IPS DF 6.9 (cell line): ENCODE data around the gene TIFAB.

Source experiments
- DNase-seq: peaks from one replicate; pipeline ENCODE4 v3.0.0-alpha.2; 2013; ENCODE audit warnings: low read depth, low spot score
- H3K27ac ChIP-seq: one replicate; pipeline ENCODE4 v1.5.1; 2013; ENCODE audit warnings: low read length, control low read depth
- H3K27me3 ChIP-seq: 2 replicates; pipeline ENCODE4 v1.6.1; 2013; ENCODE audit warnings: mild to moderate bottlenecking, low read length; ENCODE audit not compliant: control insufficient read depth, insufficient read depth
- H3K36me3 ChIP-seq: 2 replicates; pipeline ENCODE4 v1.6.1; 2013; ENCODE audit warnings: low read length; ENCODE audit not compliant: control insufficient read depth, insufficient read depth
- H3K4me1 ChIP-seq: 2 replicates; pipeline ENCODE4 v1.6.1; 2013; ENCODE audit warnings: low read length; ENCODE audit not compliant: control insufficient read depth, insufficient read depth
- H3K4me3 ChIP-seq: 2 replicates; pipeline ENCODE4 v1.5.1; 2013; ENCODE audit warnings: mild to moderate bottlenecking, low read length
- H3K9me3 ChIP-seq: 2 replicates; pipeline ENCODE4 v1.6.1; 2013; ENCODE audit warnings: low read length, inconsistent platforms; ENCODE audit not compliant: control insufficient read depth, insufficient read depth
- WGBS: extraction: QIAGEN DNeasy Blood & Tissue Kit; methylation state at CpG from one replicate; pipeline ENCODE4 v1.1.7; 2013; ENCODE audit warnings: mixed read lengths, missing lambda C conversion rate; ENCODE audit not compliant: insufficient read length, insufficient coverage; 5-methylcytosine and 5-hydroxymethylcytosine counted together

TIFAB gene

DNA sequence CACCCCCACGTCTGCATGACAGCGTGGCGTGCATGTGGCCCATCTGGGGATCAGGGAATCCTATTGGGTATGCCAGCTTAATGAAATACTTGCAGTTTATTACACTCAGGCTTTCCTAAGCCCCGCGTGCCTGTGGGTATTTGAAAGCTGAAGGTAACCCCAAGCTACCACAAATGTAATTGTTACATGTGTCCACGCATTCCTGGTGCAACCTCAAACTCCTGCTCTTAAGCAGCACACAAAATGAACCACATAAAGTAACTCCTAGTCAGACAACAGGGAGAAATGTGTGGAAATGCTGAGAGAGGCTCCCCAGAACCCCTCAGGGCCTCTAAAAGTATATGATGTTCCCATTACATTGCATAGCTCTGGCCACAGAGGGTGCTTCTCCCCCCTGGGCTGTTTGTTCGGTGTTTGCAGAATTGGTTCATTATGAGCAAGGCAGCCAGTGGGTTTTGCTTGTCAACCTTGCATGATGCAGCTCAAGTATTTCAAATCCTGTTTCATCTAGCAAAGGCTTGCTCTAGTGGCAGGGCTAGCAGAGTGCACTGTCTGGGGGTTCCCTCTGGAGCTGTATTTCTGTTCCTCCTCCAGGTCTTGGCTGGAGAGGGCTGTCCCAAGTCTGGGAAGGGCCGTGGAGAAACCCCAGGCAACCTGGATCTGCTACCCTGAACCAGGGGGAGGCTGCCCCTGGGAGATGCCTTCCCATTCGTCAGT lies 3.2 kb downstream of the TIFAB start:
- DNase-seq: no peak
- no peaks in the 10 kb centered on the region; the same call in 1 of the 2 replicates for H3K4me1 ChIP-seq
- H3K4me3 ChIP-seq: no peak overlapping the region
- no peak overlapping the region for H3K27ac ChIP-seq
- no peaks in the 10 kb centered on the region for H3K36me3 ChIP-seq
- no CpG with 5 or more reads among the region's 9 CpGs for WGBS
- no peaks in the 10 kb centered on the region for H3K9me3 ChIP-seq
- H3K27me3 ChIP-seq: no peaks in the 10 kb centered on the region

DNA sequence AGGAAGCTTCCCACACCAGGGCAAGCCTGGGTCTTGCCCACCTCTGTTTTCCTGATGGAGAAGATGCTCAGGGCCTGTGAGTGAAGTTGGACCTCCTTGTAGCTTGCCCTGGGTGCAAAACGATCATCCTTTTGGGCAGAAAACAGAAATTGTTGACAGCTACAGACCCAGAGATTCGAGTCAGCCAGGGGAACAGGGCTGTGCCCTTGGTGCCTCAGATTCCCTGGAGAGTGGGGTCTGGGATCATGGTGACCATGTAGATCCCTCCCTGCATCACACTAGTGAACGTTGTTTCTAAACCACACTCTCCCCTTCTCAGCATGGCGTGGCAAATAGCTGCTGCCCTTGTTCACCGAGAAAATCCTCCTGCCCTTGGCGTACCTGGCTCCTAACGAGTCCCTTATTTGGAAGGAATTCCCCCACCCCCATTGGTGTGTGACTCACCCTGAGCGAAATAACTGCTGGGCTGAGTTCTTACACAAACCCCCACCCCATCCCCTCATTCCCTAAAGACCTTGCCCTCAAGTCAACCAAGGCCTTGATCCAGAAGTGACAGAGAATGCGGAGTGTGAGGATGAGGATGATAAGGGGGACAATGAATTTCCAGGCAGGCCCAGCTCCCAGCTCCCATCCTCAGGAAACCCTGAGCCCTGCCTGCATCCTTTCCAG lies 3.9 kb downstream of the TIFAB start:
- Histone ChIP-seq H3K9me3 (no peaks in the 10 kb centered on the region), H3K4me3 (no peak overlapping the region), H3K27ac (no peak overlapping the region), H3K27me3 (no peaks in the 10 kb centered on the region), H3K36me3 (no peaks in the 10 kb centered on the region), H3K4me1 (no peaks in the 10 kb centered on the region; the same call in 1 of the 2 replicates)
- no peak for DNase-seq
- no CpG with 5 or more reads among the region's 9 CpGs for WGBS

DNA sequence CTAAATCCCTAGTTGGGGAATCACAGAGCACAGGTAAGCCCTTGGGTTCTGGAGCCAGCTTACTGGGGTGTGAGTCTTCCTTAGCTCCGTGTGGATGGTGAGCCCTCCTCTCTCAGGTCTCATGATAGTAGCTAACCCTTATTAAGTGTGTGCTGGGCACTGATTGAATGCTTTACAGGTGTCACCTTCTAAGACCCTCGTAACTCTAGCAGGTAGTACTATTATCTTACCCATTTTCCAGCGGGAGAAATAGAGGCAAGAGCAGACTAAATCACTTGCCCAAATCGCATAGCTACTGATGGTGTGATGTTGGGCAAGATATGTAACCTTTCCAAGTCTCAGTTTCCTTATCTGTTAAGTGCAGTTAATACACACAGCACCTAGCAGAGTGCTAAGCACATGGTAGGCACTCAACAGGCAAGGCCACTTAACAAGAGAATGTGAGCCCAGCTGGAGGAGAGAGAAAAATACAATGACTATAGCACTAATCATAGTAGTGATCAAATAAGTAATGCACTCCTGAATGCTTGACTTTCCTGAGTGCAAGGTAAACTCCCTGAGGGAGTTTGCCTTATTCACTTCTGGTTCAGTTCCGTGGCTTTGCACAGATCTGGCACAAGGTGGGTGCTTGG lies 4.7 kb downstream of the TIFAB start, which contains the start of gene DCANP1:
DCANP1 (minus strand) TSS at position 51 of the 632 bp plus-strand sequence. CDS start 240 bp downstream, outside the sequence.
- no peak within 1 kb of the TSS for H3K27ac ChIP-seq
- H3K36me3 ChIP-seq: no peaks in the 10 kb centered on the region
- no peaks in the 10 kb centered on the region; the same call in 1 of the 2 replicates for H3K4me1 ChIP-seq
- no CpG with 5 or more reads among the region's 5 CpGs for WGBS
- no peaks in the 10 kb centered on the region for H3K9me3 ChIP-seq
- DNase-seq: no peak
- H3K27me3 ChIP-seq: no peaks in the 10 kb centered on the region
- no peak within 1 kb of the TSS for H3K4me3 ChIP-seq

GRCh38 chr5:135446615-135447014 lies 5.5 kb downstream of the TIFAB start:
- no peak for DNase-seq
- Histone ChIP-seq H3K4me3 (no peak overlapping the region), H3K4me1 (no peaks in the 10 kb centered on the region; the same call in 1 of the 2 replicates), H3K27me3 (no peaks in the 10 kb centered on the region), H3K9me3 (no peaks in the 10 kb centered on the region), H3K36me3 (no peaks in the 10 kb centered on the region), H3K27ac (no peak overlapping the region)
- WGBS: no CpG with 5 or more reads among the region's 7 CpGs

DNA sequence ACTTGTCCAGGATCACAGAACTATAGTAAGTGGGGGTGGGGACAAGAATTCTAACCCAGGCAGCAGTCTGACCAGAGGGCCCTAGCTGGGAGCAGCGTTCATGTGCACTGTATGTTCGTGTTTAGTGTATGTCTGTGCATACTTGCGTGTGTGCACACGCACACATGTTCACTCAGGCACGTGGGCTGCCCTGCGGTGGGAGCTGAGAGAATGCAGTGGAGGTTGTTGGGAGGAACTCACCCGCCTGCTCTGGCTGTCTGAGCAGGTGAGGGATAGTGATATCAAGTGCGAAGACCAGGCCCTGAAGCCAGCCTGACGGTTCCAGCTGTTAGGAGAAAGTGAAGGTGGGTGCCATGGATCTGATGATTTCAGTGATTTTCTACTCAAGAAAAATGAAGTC lies 5.9 kb downstream of the TIFAB start:
- no CpG with 5 or more reads among the region's 9 CpGs for WGBS
- Histone ChIP-seq H3K27ac (no peak overlapping the region), H3K27me3 (no peaks in the 10 kb centered on the region), H3K4me3 (no peak overlapping the region), H3K9me3 (no peaks in the 10 kb centered on the region), H3K36me3 (no peaks in the 10 kb centered on the region), H3K4me1 (no peaks in the 10 kb centered on the region; the same call in 1 of the 2 replicates)
- no peak for DNase-seq

- DNase-seq: no peak
- H3K4me1 ChIP-seq: no peaks in the 10 kb centered on the region; the same call in 1 of the 2 replicates
- no peaks in the 10 kb centered on the region for H3K27me3 ChIP-seq
- no peak overlapping the region for H3K27ac ChIP-seq
- no CpG with 5 or more reads among the region's 14 CpGs for WGBS
- H3K9me3 ChIP-seq: no peaks in the 10 kb centered on the region
- H3K36me3 ChIP-seq: no peaks in the 10 kb centered on the region
- no peak overlapping the region for H3K4me3 ChIP-seq
Measured at GRCh38 chr5:135445306-135445985, 6.7 kb downstream of the TIFAB start.

GRCh38 chr5:135444881-135445280 lies 7.3 kb downstream of the TIFAB start:
- WGBS: no CpG with 5 or more reads among the region's 6 CpGs

GRCh38 chr5:135444360-135444759 lies 7.8 kb downstream of the TIFAB start:
- DNase-seq: no peak
- H3K27ac ChIP-seq: no peak overlapping the region
- H3K9me3 ChIP-seq: no peaks in the 10 kb centered on the region
- whole genome bisulfite sequencing: no CpG with 5 or more reads among the region's 13 CpGs
- H3K4me3 ChIP-seq: no peak overlapping the region
- no peaks in the 10 kb centered on the region for H3K27me3 ChIP-seq
- H3K4me1 ChIP-seq: no peaks in the 10 kb centered on the region; the same call in 1 of the 2 replicates
- no peaks in the 10 kb centered on the region for H3K36me3 ChIP-seq

More at GRCh38 chr5:135444881-135445280, 7.3 kb downstream of the TIFAB start:
- DNase-seq: no peak
- Histone ChIP-seq H3K9me3 (no peaks in the 10 kb centered on the region), H3K27ac (no peak overlapping the region), H3K27me3 (no peaks in the 10 kb centered on the region), H3K4me1 (no peaks in the 10 kb centered on the region; the same call in 1 of the 2 replicates), H3K4me3 (no peak overlapping the region), H3K36me3 (no peaks in the 10 kb centered on the region)

- Histone ChIP-seq H3K4me1 (no peaks in the 10 kb centered on the region; the same call in 1 of the 2 replicates), H3K27ac (no peak overlapping the region), H3K27me3 (no peaks in the 10 kb centered on the region), H3K4me3 (no peak overlapping the region), H3K36me3 (no peaks in the 10 kb centered on the region), H3K9me3 (no peaks in the 10 kb centered on the region)
- DNase-seq: no peak
- no CpG with 5 or more reads among the region's 6 CpGs for WGBS
Measured at GRCh38 chr5:135443161-135443960, 8.8 kb downstream of the TIFAB start.
